HG02884 (cell line): Measurements from ENCODE around the gene VILL.

ENCODE experiments used
- ATAC-seq: cut with Tn5 transposase; IDR thresholded peaks from one replicate; pipeline ENCODE4 v1.9.1; 2021; ENCODE audit warnings: mild to moderate bottlenecking, moderate library complexity; ENCODE audit not compliant: unreplicated experiment

VILL gene

DNA sequence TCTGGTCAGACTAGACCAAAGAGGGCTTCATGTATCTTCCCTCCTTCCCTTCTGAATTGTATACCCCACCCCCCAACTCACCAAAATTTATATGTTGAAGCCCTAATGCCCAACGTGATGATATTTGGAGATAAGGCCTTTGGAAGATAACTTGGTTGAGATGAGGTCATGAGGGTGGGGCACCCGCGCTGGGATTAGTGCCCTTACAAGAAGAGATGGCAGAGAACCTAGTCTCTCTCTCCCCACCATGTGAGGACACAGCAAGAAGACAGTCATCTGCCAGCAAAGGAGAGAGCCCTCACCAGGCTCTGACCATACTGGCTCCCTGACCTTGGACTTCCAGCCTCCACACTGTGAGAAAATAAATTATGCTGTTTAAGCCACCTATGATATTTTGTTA, 25.4 kb downstream of the VILL start:
- ATAC-seq: no peak

DNA sequence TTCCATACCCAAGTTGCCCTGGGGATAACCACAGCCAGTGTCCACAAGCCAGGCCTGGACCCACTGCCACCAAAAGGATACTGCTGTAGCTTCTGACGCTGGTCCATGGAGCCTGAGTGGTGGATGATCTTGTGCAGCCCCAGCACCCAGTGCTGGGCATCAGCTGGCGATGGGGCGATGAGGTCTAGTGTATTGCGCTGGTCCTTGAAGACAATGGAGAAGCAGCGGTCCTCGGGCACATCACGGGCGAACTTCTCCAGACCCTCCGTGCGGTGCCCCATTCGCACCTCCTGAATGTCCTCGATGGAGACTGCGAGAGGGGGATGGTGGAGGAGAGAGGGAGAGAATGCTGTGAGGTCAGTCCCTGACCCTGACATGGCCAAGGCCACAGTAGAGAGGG, 25.8 kb downstream of the VILL start:
- ATAC-seq: no peak

GRCh38 chr3:38016847-38017444, 26.4 kb downstream of the VILL start:
- no peak for ATAC-seq

GRCh38 chr3:38017445-38018295, 27.1 kb downstream of the VILL start:
- ATAC-seq: no peak

GRCh38 chr3:38018296-38019266, 28.0 kb downstream of the VILL start:
- no peak for ATAC-seq

DNA sequence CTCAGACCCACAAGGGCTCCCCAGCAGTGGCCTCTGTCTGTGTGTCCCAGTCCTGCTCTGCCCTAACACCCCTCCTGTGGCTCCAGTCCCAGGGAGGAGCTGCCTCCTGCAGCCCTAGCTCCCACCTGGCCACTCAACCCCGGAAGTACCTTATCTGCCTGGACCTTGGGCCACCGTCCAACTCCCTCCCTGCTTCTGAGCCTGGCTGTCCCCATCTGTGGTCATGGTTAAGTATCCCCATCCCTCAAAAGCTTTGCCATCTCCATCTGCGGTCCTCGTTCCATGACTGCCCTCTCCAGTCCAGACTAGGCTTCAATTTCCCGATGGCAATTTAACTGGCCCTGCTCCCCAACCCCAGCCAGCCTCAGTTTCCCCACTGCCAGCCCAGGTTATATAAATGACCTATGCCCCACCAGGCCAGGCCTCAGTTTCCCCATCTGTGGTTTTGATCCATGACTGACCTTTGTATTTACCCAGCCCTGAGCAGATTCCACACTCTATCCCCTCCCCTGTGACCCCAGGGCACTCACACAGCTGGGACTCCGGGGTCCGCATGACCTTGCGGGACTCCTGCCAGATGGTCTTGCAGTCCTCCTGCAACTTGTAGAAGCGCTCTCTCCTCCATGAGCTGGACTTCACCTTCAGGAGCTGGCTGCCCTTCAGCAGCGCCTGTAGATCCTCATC, 29.2 kb downstream of the VILL start:
- ATAC-seq: no peak

GRCh38 chr3:38020342-38020726, 29.7 kb downstream of the VILL start:
- ATAC-seq: no peak

DNA sequence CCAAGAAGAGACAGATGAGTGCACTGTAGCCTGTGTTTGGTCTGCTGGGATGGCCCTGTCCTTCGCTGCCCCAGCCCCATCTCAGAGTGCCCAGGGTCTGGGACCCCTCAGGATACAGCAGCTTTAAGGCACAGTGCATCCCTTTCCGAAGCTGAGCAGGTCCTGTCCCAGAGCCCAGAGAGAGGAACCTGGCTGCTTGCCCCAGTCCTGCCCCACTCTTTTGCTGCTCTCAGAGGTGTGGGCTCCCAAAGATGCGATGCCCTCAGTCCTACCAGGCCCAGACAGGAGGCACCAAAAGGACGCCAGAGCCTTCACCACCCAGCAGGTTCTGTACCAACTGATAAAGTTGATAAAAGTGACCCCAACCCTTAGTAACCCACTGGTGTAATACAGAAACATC, 30.6 kb downstream of the VILL start:
- no peak for ATAC-seq

DNA sequence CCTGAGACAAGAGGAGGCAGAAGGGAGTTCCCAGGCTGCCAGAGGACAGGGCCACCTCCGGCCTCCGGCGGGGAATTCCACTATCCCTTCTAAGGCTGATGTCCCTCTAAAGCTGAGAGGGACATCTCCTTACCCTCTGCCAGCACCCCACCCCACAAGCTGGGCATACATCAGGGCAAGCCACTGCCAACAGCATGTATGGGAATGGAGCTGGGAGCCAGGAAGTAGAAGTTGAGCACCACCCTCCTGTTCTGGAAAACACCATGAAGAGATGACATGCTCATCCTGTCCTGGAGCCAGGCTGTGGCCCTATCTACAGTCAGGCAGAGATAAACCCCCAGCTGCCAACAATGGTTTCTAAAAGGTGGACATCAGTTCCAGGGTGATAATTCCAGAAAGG, 31.7 kb downstream of the VILL start:
- ATAC-seq: no peak

- no peak for ATAC-seq
Observed at GRCh38 chr3:38022896-38023709, 32.5 kb downstream of the VILL start.

DNA sequence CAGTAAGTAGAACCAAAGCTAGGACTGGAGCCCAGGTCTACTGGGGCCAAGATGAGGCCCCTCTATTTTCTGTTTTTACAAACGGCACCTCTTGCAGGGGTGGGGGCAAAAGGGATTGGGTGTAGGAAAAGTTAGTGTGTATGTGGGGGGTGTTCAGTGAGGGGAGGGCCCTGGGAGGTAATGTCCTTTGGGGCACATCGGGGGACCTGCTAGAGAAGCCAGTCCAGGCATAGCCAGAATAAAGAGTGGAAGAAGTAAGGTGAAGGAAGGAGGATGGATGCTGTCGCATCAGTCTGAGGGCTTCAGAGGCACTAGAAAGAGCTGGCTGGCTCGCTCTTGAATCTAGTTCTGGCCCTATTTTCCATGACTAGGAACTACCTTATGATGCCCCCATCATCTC, 36.3 kb downstream of the VILL start:
- no peak for ATAC-seq

- no peak for ATAC-seq
Observed at GRCh38 chr3:38027466-38028465, 37.2 kb downstream of the VILL start.

DNA sequence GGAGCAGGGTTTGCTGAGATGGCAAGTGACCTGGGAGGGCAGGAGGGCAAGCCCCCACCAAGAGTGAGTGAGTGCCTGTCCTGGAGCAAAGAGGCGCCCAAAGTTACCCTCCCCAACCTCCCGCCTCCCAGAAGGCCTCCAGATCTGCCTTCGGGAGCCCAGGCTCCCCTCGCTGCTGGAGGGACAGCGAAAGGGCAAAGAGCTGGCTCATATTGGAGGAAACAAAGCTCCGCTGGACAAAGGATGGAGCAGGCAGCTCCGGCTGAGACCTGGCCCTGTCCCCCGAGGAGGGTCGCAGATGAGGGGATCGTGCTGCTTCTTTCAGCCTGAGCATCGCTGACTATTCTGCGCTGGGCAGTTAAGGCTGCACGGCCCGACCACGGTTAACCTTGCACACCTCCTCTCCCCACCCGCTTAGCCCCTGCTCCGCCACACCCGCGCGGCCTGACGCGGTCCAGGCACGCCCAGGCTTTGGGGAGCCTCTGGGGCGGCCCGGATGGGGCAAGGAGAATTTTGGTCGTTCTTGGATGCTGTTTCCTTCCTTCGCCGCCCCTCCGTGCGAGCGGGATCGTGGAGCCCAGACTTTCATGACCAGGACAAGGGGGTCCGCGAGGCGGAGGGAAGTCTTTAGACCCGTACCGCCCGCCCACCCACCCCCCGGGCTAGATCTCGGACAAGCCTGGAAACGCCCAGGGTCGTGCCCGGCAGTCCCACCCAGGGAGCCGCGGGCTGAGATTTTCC, 38.2 kb downstream of the VILL start:
- ATAC-seq: no peak

GRCh38 chr3:38029400-38030125, 39.0 kb downstream of the VILL start, which contains the start of gene PLCD1:
Gene PLCD1, minus strand, starts transcription at chr3:38029642. Its CDS starts 103 bp downstream, at chr3:38029539.
- no peak for ATAC-seq

- ATAC-seq: no peak
Observed at GRCh38 chr3:38030126-38031021, 39.8 kb downstream of the VILL start.
